Lower leg skin (tissue), 3 donors: ENCODE measurements around the gene RIPPLY3.

Experiments
- POLR2A ChIP-seq, 2 donors: fragments of 450-650 bp; IDR thresholded peaks; one replicate each; pipeline ENCODE4 v1.6.1; 2016 to 2017; ENCODE audit warnings: antibody characterized with exemption in 2 of 2, mild to moderate bottlenecking in 1 of 2, moderate library complexity in 1 of 2
- TF ChIP-seq, protein P1 (sequence below), 3 donors: fragments of 450-650 bp; IDR thresholded peaks; one replicate each; pipeline ENCODE4 v1.5.1; 2016; ENCODE audit warnings: antibody characterized with exemption in 3 of 3, mild to moderate bottlenecking in 3 of 3, moderate library complexity in 2 of 3

DNA sequence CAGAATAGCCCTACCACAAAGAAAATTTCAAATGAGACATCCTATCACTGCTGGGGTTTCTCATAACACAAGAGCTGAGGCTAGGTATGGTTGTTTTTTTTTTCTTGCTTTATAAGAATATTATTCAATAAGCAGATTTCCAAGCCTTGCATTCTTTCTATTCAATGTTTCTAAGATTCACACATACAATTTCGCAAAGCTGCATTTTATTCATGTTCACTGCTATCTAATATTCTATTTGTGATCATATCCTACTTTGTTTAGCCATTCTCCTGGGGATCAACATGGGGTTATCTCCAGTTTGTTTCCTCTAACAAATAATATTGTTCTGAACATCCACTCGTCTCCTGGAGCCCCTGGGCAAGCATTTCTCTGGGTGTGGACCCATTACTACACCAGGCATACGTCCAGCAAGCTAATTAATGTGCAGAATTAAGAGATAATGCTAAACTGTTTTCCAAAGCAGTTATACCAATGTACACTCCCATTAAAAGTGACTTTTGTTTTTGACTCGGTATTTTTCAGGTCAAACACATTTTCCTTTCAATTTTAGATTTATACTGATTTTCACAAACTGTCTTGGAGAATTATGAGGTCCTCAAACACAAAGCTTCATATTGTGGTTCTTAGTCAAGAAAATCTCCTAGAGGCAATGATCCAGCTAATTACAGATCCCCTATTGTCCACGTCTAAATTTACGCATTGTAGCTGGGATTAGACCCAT, 24.4 kb upstream of the RIPPLY3 start:
- TF ChIP-seq, protein P1, sequence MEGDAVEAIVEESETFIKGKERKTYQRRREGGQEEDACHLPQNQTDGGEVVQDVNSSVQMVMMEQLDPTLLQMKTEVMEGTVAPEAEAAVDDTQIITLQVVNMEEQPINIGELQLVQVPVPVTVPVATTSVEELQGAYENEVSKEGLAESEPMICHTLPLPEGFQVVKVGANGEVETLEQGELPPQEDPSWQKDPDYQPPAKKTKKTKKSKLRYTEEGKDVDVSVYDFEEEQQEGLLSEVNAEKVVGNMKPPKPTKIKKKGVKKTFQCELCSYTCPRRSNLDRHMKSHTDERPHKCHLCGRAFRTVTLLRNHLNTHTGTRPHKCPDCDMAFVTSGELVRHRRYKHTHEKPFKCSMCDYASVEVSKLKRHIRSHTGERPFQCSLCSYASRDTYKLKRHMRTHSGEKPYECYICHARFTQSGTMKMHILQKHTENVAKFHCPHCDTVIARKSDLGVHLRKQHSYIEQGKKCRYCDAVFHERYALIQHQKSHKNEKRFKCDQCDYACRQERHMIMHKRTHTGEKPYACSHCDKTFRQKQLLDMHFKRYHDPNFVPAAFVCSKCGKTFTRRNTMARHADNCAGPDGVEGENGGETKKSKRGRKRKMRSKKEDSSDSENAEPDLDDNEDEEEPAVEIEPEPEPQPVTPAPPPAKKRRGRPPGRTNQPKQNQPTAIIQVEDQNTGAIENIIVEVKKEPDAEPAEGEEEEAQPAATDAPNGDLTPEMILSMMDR (IDR thresholded peaks at IDR 0.05) = no peak
- TF ChIP-seq POLR2A (IDR thresholded peaks at IDR 0.05) = no peak
